ENCODE measurements around the gene RPS6KA4. TPM values are rescaled to one million over a fixed set of nuclear protein-coding genes. Genes with fewer than 3 reads are reported as not detected.
A peak's percentile ranks its signal among the peaks of the same experiment; 100 is the strongest.

Gene RPS6KA4
- 33.7 and 35.9 TPM in 2 replicates for total RNA-seq
- long read RNA-seq, partial matches to known transcripts: 0 of 1 reads
- long read RNA-seq, other reads (novel, unspliced or antisense): 0 of 1 reads

- Mint-ChIP-seq H3K9me3 (ENCODE audit: unreplicated experiment) (no peaks in the 10 kb centered on the region), H3K36me3 (ENCODE audit: unreplicated experiment) (peaks cover 13% of the 10 kb centered on the region), H3K27me3 (ENCODE audit: unreplicated experiment) (no peaks in the 10 kb centered on the region), H3K27ac (ENCODE audit: unreplicated experiment) (peak within 1 kb of the TSS; percentile 75), H3K4me3 (ENCODE audit: unreplicated experiment) (peak within 1 kb of the TSS; percentile 82), H3K4me1 (ENCODE audit: unreplicated experiment) (peaks cover 39% of the 10 kb centered on the region)
- TF ChIP-seq CTCF (IDR thresholded peaks at IDR 0.05): no peak
- no peak for DNase-seq (ENCODE audit: extremely low spot score, unreplicated experiment)
Observed at GRCh38 chr11:64358907-64359711, at the start of gene RPS6KA4. TSS of gene RPS6KA4 (plus strand) at chr11:64359162. CDS start at chr11:64359236, 74 bp downstream.

- no peak for TF ChIP-seq CTCF (IDR thresholded peaks at IDR 0.05)
- Mint-ChIP-seq H3K4me1 (ENCODE audit: unreplicated experiment) (peaks cover 13% of the 10 kb centered on the region), H3K27ac (ENCODE audit: unreplicated experiment) (peak overlapping the region; percentile 57), H3K27me3 (ENCODE audit: unreplicated experiment) (no peaks in the 10 kb centered on the region), H3K36me3 (ENCODE audit: unreplicated experiment) (peaks cover 4% of the 10 kb centered on the region), H3K9me3 (ENCODE audit: unreplicated experiment) (no peaks in the 10 kb centered on the region), H3K4me3 (ENCODE audit: unreplicated experiment) (no peak overlapping the region)
- DNase-seq (ENCODE audit: extremely low spot score, unreplicated experiment): no peak
Observed at GRCh38 chr11:64312947-64313346, 46.0 kb upstream of the RPS6KA4 start.

- peak overlapping the region; percentile 37 for H3K27ac Mint-ChIP-seq (ENCODE audit: unreplicated experiment)
- H3K9me3 Mint-ChIP-seq (ENCODE audit: unreplicated experiment): no peaks in the 10 kb centered on the region
- no peaks in the 10 kb centered on the region for H3K27me3 Mint-ChIP-seq (ENCODE audit: unreplicated experiment)
- TF ChIP-seq CTCF (IDR thresholded peaks at IDR 0.05): no peak
- DNase-seq (ENCODE audit: extremely low spot score, unreplicated experiment): no peak
- no peak overlapping the region for H3K4me3 Mint-ChIP-seq (ENCODE audit: unreplicated experiment)
- H3K4me1 Mint-ChIP-seq (ENCODE audit: unreplicated experiment): peaks cover 13% of the 10 kb centered on the region
- H3K36me3 Mint-ChIP-seq (ENCODE audit: unreplicated experiment): peaks cover 4% of the 10 kb centered on the region
Observed at GRCh38 chr11:64313491-64314145, 45.3 kb upstream of the RPS6KA4 start.

GRCh38 chr11:64314146-64314804 is 44.7 kb upstream of the RPS6KA4 start:
- DNase-seq (ENCODE audit: extremely low spot score, unreplicated experiment): no peak
- H3K36me3 Mint-ChIP-seq (ENCODE audit: unreplicated experiment): peaks cover 4% of the 10 kb centered on the region

More at GRCh38 chr11:64314146-64314804, 44.7 kb upstream of the RPS6KA4 start:
- Mint-ChIP-seq H3K4me1 (ENCODE audit: unreplicated experiment) (peaks cover 18% of the 10 kb centered on the region), H3K4me3 (ENCODE audit: unreplicated experiment) (no peak overlapping the region), H3K27me3 (ENCODE audit: unreplicated experiment) (no peaks in the 10 kb centered on the region), H3K9me3 (ENCODE audit: unreplicated experiment) (no peaks in the 10 kb centered on the region), H3K27ac (ENCODE audit: unreplicated experiment) (no peak overlapping the region)
- no peak for TF ChIP-seq CTCF (IDR thresholded peaks at IDR 0.05)

All from osteocyte (in vitro differentiated cells).